Liver (tissue), 9 donors: ENCODE measurements around the gene WDR82. TPM values are rescaled to one million over a fixed set of nuclear protein-coding genes. Genes with fewer than 3 reads are reported as not detected.

ENCODE experiments used
- DNase-seq: peaks from one replicate; pipeline ENCODE4 v3.0.0-alpha.2; 2017; ENCODE audit warnings: low spot score
- H3K27ac ChIP-seq, 2 donors: one replicate each; pipeline ENCODE4 v1.7.0; 2013; ENCODE audit warnings: inconsistent platforms in 2 of 2, low read length in 2 of 2, control low read depth in 1 of 2, low read depth in 1 of 2, mild to moderate bottlenecking in 1 of 2
- H3K27me3 ChIP-seq, 4 donors: one replicate each; pipeline versions ENCODE4 v1.6.1 to v1.7.0; 2013; ENCODE audit warnings: low read length in 3 of 4, inconsistent platforms in 1 of 4, mild to moderate bottlenecking in 1 of 4, moderate library complexity in 1 of 4; ENCODE audit not compliant: control insufficient read depth in 4 of 4, insufficient read depth in 4 of 4
- H3K36me3 ChIP-seq, 4 donors: one replicate each; pipeline versions ENCODE4 v1.6.1 to v1.7.0; 2013; ENCODE audit warnings: low read length in 3 of 4, mild to moderate bottlenecking in 3 of 4, low read depth in 1 of 4, moderate library complexity in 1 of 4; ENCODE audit not compliant: control insufficient read depth in 4 of 4, insufficient read depth in 3 of 4
- H3K4me1 ChIP-seq, 4 donors: one replicate each; pipeline versions ENCODE4 v1.6.1 to v1.7.0; 2013; ENCODE audit warnings: low read length in 3 of 4, mild to moderate bottlenecking in 3 of 4, moderate library complexity in 1 of 4; ENCODE audit not compliant: control insufficient read depth in 4 of 4, insufficient read depth in 4 of 4
- H3K4me3 ChIP-seq, 3 donors: one replicate each; pipeline versions ENCODE4 v1.6.1 to v1.7.0; 2013; ENCODE audit warnings: low read length in 3 of 3, control low read depth in 1 of 3, low read depth in 1 of 3, mild to moderate bottlenecking in 1 of 3
- H3K9ac ChIP-seq, 2 donors: one replicate each; pipeline ENCODE4 v1.7.0; 2013; ENCODE audit warnings: low read length in 2 of 2, mild to moderate bottlenecking in 2 of 2, moderate library complexity in 2 of 2, control low read depth in 1 of 2, low read depth in 1 of 2
- H3K9me3 ChIP-seq, 4 donors: one replicate each; pipeline versions ENCODE4 v1.6.1 to v1.7.0; 2013; ENCODE audit warnings: low read length in 3 of 4; ENCODE audit not compliant: control insufficient read depth in 4 of 4
- EGR1 ChIP-seq, 2 donors: IDR thresholded peaks; 2 replicates each; pipeline ENCODE4 v1.6.1; 2016 to 2018; ENCODE audit warnings: antibody characterized with exemption in 2 of 2, low read depth in 2 of 2
- FOXA1 ChIP-seq: IDR thresholded peaks from 2 replicates; pipeline ENCODE4 v1.6.1; 2016; ENCODE audit warnings: antibody characterized with exemption
- FOXA2 ChIP-seq: IDR thresholded peaks from 2 replicates; pipeline ENCODE4 v1.6.1; 2016; ENCODE audit warnings: antibody characterized with exemption
- GABPA ChIP-seq, 2 donors: IDR thresholded peaks in 1 of 2; conservative IDR thresholded peaks in 1 of 2; 2 replicates each; pipeline ENCODE4 v1.6.1; 2016; ENCODE audit warnings: antibody characterized with exemption in 2 of 2, mild to moderate bottlenecking in 1 of 2, moderate library complexity in 1 of 2
- HNF4A ChIP-seq, 2 donors: conservative IDR thresholded peaks; 2 replicates each; pipeline ENCODE4 v1.6.1; 2016; ENCODE audit warnings: antibody characterized with exemption in 2 of 2, mild to moderate bottlenecking in 2 of 2
- HNF4G ChIP-seq: IDR thresholded peaks from 2 replicates; pipeline ENCODE4 v1.6.1; 2016; ENCODE audit warnings: antibody characterized with exemption
- JUND ChIP-seq, 2 donors: IDR thresholded peaks; 2 replicates each; pipeline ENCODE4 v1.6.1; 2016; ENCODE audit warnings: antibody characterized with exemption in 2 of 2
- NR2F2 ChIP-seq: IDR thresholded peaks from 2 replicates; pipeline ENCODE4 v1.6.1; 2016; ENCODE audit warnings: antibody characterized with exemption
- RAD21 ChIP-seq, 2 donors: IDR thresholded peaks; 2 replicates each; pipeline ENCODE4 v1.6.1; 2016; ENCODE audit warnings: antibody characterized with exemption in 2 of 2, mild to moderate bottlenecking in 2 of 2
- RXRA ChIP-seq, 2 donors: IDR thresholded peaks; 2 replicates each; pipeline ENCODE4 v1.6.1; 2017 to 2018; ENCODE audit warnings: antibody characterized with exemption in 2 of 2, mild to moderate bottlenecking in 1 of 2
- TAF1 ChIP-seq: conservative IDR thresholded peaks from 2 replicates; pipeline ENCODE4 v1.6.1; 2016; ENCODE audit warnings: antibody characterized with exemption, mild to moderate bottlenecking
- YY1 ChIP-seq: IDR thresholded peaks from 2 replicates; pipeline ENCODE4 v1.6.1; 2016; ENCODE audit warnings: antibody characterized with exemption, mild to moderate bottlenecking
- WGBS: extraction: QIAGEN DNeasy Blood & Tissue Kit; methylation state at CpG from one replicate; pipeline ENCODE4 v1.1.7; 2013; 5-methylcytosine and 5-hydroxymethylcytosine counted together
- polyA plus RNA-seq, 2 donors: library from polyadenylated mRNA; stranded (reverse) in 1 of 2; unstranded in 1 of 2; fragments of 200-250 nt in 1 of 2; fragments of >200 nt in 1 of 2; fragmentation: Nextera tagmentation in 1 of 2; extraction: Ambion mirVana in 1 of 2; gene quantifications; one replicate each; pipeline versions ENCODE4 v1.2.1 to v1.2.3, GENCODE V29; 2013 to 2015
- total RNA-seq, 2 donors: library from RNA; depleted of rRNA; stranded (reverse); fragments of >200 nt; gene quantifications; one replicate each; pipeline ENCODE4 v1.2.3, GENCODE V29; 2014
- TF ChIP-seq, protein P1 (sequence below): fragments of 150-350 bp; IDR thresholded peaks from 2 replicates; pipeline ENCODE4 v1.5.1; 2017; ENCODE audit warnings: improper control_type of control experiment, low read depth, low read length; ENCODE audit not compliant: missing input control
- TF ChIP-seq, protein P2 (sequence below): IDR thresholded peaks from 2 replicates; pipeline ENCODE4 v1.6.1; 2016; ENCODE audit warnings: antibody characterized with exemption
- TF ChIP-seq, protein P3 (sequence below): IDR thresholded peaks from 2 replicates; pipeline ENCODE4 v1.6.1; 2016; ENCODE audit warnings: antibody characterized with exemption
- TF ChIP-seq, protein P4 (sequence below): IDR thresholded peaks from 2 replicates; pipeline ENCODE4 v1.6.1; 2016; ENCODE audit warnings: antibody characterized with exemption, mild to moderate bottlenecking
- TF ChIP-seq, protein P5 (sequence below): IDR thresholded peaks from 2 replicates; pipeline ENCODE4 v1.6.1; 2016; ENCODE audit warnings: antibody characterized with exemption
- donor health status: healthy.
- donor health status: healthy.
- donor health status: healthy.
- donor health status: healthy.
- donor health status: healthy.

WDR82 gene
- total and polyA plus RNA-seq, 4 donors = 4.3 to 44.3 (median 25.5) TPM

DNA sequence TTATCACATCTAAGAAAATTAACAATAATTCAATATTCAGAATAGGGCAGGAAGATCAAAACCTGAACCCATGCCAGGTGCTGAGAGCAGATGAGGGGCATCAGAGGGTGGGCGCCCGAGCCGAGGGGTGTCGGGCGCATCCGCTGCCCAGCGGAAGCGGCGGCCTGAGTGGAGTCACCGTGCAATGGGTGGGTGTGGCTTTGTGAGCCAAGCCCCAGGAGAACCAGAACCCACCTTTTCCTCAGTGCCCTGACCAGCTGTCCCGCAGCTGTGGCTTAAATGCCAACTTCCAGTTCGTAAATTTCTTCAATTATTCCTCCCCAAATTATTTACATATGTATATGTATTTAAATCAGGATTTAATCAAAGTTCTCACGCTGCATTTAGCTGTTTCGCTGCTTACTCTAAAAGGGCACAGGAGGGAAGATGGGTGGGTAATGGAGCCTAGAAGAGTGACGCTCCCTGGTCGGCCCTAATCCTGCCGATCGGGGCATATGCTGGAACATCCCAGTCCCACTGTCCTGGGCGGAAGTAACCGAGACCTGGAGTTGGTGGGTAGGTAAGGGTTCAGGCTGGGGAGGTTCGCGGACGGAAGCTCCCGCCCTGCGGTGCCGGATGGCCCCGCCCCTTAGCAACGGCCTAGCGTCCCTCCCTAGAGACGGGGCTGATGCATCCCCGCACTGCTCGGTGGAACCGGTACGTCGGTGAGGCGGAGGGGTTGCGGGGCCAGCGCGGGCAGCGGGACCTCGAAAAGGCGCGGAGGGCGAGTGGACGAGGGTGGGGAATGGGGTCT is 39.0 kb upstream of the WDR82 start:
- no peak overlapping the region for H3K27ac ChIP-seq
- 62% methylated on average over 45 of the region's 45 CpGs for WGBS
- H3K4me3 ChIP-seq = no peak overlapping the region
- H3K27me3 ChIP-seq = no peaks in the 10 kb centered on the region
- no peaks in the 10 kb centered on the region for H3K4me1 ChIP-seq
- TF ChIP-seq YY1 = no peak
- TF ChIP-seq, protein P1, sequence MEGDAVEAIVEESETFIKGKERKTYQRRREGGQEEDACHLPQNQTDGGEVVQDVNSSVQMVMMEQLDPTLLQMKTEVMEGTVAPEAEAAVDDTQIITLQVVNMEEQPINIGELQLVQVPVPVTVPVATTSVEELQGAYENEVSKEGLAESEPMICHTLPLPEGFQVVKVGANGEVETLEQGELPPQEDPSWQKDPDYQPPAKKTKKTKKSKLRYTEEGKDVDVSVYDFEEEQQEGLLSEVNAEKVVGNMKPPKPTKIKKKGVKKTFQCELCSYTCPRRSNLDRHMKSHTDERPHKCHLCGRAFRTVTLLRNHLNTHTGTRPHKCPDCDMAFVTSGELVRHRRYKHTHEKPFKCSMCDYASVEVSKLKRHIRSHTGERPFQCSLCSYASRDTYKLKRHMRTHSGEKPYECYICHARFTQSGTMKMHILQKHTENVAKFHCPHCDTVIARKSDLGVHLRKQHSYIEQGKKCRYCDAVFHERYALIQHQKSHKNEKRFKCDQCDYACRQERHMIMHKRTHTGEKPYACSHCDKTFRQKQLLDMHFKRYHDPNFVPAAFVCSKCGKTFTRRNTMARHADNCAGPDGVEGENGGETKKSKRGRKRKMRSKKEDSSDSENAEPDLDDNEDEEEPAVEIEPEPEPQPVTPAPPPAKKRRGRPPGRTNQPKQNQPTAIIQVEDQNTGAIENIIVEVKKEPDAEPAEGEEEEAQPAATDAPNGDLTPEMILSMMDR = no peak
- no peak for TF ChIP-seq TAF1
- no peak for TF ChIP-seq JUND (IDR thresholded peaks at IDR 0.05)
- TF ChIP-seq, protein P2, sequence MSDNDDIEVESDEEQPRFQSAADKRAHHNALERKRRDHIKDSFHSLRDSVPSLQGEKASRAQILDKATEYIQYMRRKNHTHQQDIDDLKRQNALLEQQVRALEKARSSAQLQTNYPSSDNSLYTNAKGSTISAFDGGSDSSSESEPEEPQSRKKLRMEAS = no peak
- no peak for TF ChIP-seq NR2F2
- TF ChIP-seq, protein P3, sequence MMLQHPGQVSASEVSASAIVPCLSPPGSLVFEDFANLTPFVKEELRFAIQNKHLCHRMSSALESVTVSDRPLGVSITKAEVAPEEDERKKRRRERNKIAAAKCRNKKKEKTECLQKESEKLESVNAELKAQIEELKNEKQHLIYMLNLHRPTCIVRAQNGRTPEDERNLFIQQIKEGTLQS = no peak
- no peak for TF ChIP-seq HNF4A (conservative IDR thresholded peaks at IDR 0.05)
- no peak for TF ChIP-seq RXRA (IDR thresholded peaks at IDR 0.05)
- DNase-seq = peak; percentile 65
- no peaks in the 10 kb centered on the region for H3K9me3 ChIP-seq
- no peak overlapping the region for H3K9ac ChIP-seq
- H3K36me3 ChIP-seq = peaks cover 0 to 6% (median 3%) of the 10 kb centered on the region in 4 donors

DNA sequence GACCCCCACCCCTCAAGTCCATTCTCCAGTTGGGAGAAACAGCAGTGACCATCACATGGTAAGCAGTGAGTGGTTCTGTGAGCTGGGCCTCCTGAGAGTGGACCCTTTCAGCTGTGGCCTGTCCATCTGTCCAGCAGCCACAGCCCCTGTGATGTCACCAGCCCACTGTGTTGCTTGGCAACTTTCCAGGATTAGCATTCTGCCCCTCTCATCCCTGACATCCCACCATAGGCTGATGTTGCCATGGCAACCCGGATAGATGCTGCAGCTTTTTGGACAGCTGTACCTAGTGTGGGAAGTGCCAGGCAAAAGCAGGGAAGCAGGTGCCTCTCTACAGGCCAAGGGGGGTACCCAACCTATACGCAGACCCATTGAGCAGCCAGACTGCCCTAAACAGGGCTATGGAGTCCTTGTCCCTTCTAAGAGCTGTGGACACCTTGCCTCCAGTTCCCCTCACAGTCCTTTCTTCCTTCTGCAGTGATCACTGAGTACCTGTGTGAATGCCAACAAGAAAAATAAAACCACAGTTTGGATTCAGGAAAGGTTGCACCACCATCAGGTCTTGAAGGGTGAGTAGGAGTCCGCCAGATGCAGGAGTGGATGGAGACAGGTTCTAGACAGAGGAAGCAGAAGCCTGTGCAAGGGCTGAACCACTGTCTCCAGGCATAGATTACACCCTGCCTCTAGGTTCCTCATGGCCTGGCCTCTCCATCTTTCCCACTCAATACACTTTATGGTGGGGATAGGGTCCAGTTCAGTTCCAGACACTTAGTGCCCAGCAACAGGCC is 37.7 kb upstream of the WDR82 start, which contains the start of gene DNAH1:
Gene DNAH1 (plus strand): TSS at position 343 of the 788 bp plus-strand sequence. CDS start 6,124 bp downstream, outside the sequence.
- 94% methylated on average over 3 of the region's 3 CpGs for WGBS

More for the DNA sequence above, 37.7 kb upstream of the WDR82 start, which contains the start of gene DNAH1:
- Histone ChIP-seq H3K9ac (no peak within 1 kb of the TSS), H3K36me3 (peaks cover 0 to 6% (median 3%) of the 10 kb centered on the region in 4 donors), H3K4me3 (no peak within 1 kb of the TSS), H3K27me3 (no peaks in the 10 kb centered on the region), H3K4me1 (no peaks in the 10 kb centered on the region), H3K9me3 (no peaks in the 10 kb centered on the region), H3K27ac (no peak within 1 kb of the TSS)
- no peak for DNase-seq
- no peak for TF ChIP-seq JUND (IDR thresholded peaks at IDR 0.05)
- no peak for TF ChIP-seq RAD21 (IDR thresholded peaks at IDR 0.05)
- no peak for TF ChIP-seq FOXA1
- TF ChIP-seq, protein P4, sequence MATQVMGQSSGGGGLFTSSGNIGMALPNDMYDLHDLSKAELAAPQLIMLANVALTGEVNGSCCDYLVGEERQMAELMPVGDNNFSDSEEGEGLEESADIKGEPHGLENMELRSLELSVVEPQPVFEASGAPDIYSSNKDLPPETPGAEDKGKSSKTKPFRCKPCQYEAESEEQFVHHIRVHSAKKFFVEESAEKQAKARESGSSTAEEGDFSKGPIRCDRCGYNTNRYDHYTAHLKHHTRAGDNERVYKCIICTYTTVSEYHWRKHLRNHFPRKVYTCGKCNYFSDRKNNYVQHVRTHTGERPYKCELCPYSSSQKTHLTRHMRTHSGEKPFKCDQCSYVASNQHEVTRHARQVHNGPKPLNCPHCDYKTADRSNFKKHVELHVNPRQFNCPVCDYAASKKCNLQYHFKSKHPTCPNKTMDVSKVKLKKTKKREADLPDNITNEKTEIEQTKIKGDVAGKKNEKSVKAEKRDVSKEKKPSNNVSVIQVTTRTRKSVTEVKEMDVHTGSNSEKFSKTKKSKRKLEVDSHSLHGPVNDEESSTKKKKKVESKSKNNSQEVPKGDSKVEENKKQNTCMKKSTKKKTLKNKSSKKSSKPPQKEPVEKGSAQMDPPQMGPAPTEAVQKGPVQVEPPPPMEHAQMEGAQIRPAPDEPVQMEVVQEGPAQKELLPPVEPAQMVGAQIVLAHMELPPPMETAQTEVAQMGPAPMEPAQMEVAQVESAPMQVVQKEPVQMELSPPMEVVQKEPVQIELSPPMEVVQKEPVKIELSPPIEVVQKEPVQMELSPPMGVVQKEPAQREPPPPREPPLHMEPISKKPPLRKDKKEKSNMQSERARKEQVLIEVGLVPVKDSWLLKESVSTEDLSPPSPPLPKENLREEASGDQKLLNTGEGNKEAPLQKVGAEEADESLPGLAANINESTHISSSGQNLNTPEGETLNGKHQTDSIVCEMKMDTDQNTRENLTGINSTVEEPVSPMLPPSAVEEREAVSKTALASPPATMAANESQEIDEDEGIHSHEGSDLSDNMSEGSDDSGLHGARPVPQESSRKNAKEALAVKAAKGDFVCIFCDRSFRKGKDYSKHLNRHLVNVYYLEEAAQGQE = no peak
- TF ChIP-seq, protein P1 = no peak
- TF ChIP-seq, protein P5, sequence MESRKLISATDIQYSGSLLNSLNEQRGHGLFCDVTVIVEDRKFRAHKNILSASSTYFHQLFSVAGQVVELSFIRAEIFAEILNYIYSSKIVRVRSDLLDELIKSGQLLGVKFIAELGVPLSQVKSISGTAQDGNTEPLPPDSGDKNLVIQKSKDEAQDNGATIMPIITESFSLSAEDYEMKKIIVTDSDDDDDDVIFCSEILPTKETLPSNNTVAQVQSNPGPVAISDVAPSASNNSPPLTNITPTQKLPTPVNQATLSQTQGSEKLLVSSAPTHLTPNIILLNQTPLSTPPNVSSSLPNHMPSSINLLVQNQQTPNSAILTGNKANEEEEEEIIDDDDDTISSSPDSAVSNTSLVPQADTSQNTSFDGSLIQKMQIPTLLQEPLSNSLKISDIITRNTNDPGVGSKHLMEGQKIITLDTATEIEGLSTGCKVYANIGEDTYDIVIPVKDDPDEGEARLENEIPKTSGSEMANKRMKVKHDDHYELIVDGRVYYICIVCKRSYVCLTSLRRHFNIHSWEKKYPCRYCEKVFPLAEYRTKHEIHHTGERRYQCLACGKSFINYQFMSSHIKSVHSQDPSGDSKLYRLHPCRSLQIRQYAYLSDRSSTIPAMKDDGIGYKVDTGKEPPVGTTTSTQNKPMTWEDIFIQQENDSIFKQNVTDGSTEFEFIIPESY = no peak
- no peak for TF ChIP-seq RXRA (IDR thresholded peaks at IDR 0.05)
- no peak for TF ChIP-seq HNF4G
- no peak for TF ChIP-seq TAF1
- TF ChIP-seq FOXA2 = no peak
- TF ChIP-seq GABPA (IDR thresholded peaks at IDR 0.05 in 1 of 2, conservative IDR thresholded peaks at IDR 0.05 in 1 of 2) = no peak
- TF ChIP-seq YY1 = no peak
- no peak for TF ChIP-seq EGR1 (IDR thresholded peaks at IDR 0.05; ENCODE audit: low read depth in 2 of 2)
- TF ChIP-seq, protein P3 = no peak
- TF ChIP-seq HNF4A (conservative IDR thresholded peaks at IDR 0.05) = no peak
- TF ChIP-seq, protein P2 = no peak
